ENCODE results near the gene ADCY3.

ADCY3 gene

GRCh38 chr2:24924266-24924665 is 4.2 kb upstream of the ADCY3 start:
- no peak overlapping the region for H3K4me3 ChIP-seq (ENCODE audit: low read length, poor library complexity, severe bottlenecking)
- no peaks in the 10 kb centered on the region for H3K27me3 ChIP-seq (ENCODE audit: insufficient read depth, low read length, poor library complexity, severe bottlenecking)
- no peaks in the 10 kb centered on the region for H3K9me3 ChIP-seq (ENCODE audit: insufficient read depth, low read depth, low read length)
- no peak for TF ChIP-seq CTCF (conservative IDR thresholded peaks at IDR 0.05; ENCODE audit: low read length)
- no peak for TF ChIP-seq EZH2phosphoT487 (IDR thresholded peaks at IDR 0.05; ENCODE audit: borderline replicate concordance)
- H3F3A ChIP-seq (ENCODE audit: low read depth), result no peaks in the 10 kb centered on the region; the same call in 1 of the 2 replicates
- no peak overlapping the region for H3K4me2 ChIP-seq (ENCODE audit: low read depth, low read length, poor library complexity, severe bottlenecking)
- no peaks in the 10 kb centered on the region for H4K20me1 ChIP-seq (ENCODE audit: insufficient read depth, low read length, poor library complexity, severe bottlenecking)
- no peaks in the 10 kb centered on the region for H3K9me2 ChIP-seq (replicated peaks; ENCODE audit: low read depth, low read length)
- peaks cover 3% of the 10 kb centered on the region for H3K4me1 ChIP-seq (ENCODE audit: insufficient read depth, low read length, poor library complexity, severe bottlenecking)
- peaks cover 4% of the 10 kb centered on the region for H3K79me2 ChIP-seq (ENCODE audit: insufficient read depth, low read length)
- H3K9ac ChIP-seq (ENCODE audit: low read depth, low read length, poor library complexity, severe bottlenecking), result no peak overlapping the region
- no peaks in the 10 kb centered on the region for H3K36me3 ChIP-seq (ENCODE audit: insufficient read depth, low read length)
- H2AFZ ChIP-seq (ENCODE audit: low read length), result no peak overlapping the region

- H3K4me2 ChIP-seq (ENCODE audit: low read depth, low read length, poor library complexity, severe bottlenecking), result no peak overlapping the region
Measured at GRCh38 chr2:24923106-24923505, 3.1 kb upstream of the ADCY3 start.

GRCh38 chr2:24922556-24922955 is 2.5 kb upstream of the ADCY3 start:
- H3K9me3 ChIP-seq (ENCODE audit: insufficient read depth, low read depth, low read length), result no peaks in the 10 kb centered on the region
- no peaks in the 10 kb centered on the region for H3K27me3 ChIP-seq (ENCODE audit: insufficient read depth, low read length, poor library complexity, severe bottlenecking)
- H3F3A ChIP-seq (ENCODE audit: low read depth), result no peaks in the 10 kb centered on the region; the same call in 1 of the 2 replicates
- no peaks in the 10 kb centered on the region for H3K36me3 ChIP-seq (ENCODE audit: insufficient read depth, low read length)
- no peak overlapping the region for H3K4me3 ChIP-seq (ENCODE audit: low read length, poor library complexity, severe bottlenecking)
- no peak for TF ChIP-seq CTCF (conservative IDR thresholded peaks at IDR 0.05; ENCODE audit: low read length)
- no peak for TF ChIP-seq EZH2phosphoT487 (IDR thresholded peaks at IDR 0.05; ENCODE audit: borderline replicate concordance)
- no peak overlapping the region for H3K9ac ChIP-seq (ENCODE audit: low read depth, low read length, poor library complexity, severe bottlenecking)
- H4K20me1 ChIP-seq (ENCODE audit: insufficient read depth, low read length, poor library complexity, severe bottlenecking), result peaks cover 14% of the 10 kb centered on the region
- peaks cover 18% of the 10 kb centered on the region for H3K4me1 ChIP-seq (ENCODE audit: insufficient read depth, low read length, poor library complexity, severe bottlenecking)
- H2AFZ ChIP-seq (ENCODE audit: low read length), result no peak overlapping the region
- no peaks in the 10 kb centered on the region for H3K9me2 ChIP-seq (replicated peaks; ENCODE audit: low read depth, low read length)
- H3K79me2 ChIP-seq (ENCODE audit: insufficient read depth, low read length), result peaks cover 20% of the 10 kb centered on the region
- no peak overlapping the region for H3K4me2 ChIP-seq (ENCODE audit: low read depth, low read length, poor library complexity, severe bottlenecking)

More at GRCh38 chr2:24923106-24923505, 3.1 kb upstream of the ADCY3 start:
- Histone ChIP-seq H3K36me3 (ENCODE audit: insufficient read depth, low read length) (no peaks in the 10 kb centered on the region), H3K4me1 (ENCODE audit: insufficient read depth, low read length, poor library complexity, severe bottlenecking) (peaks cover 13% of the 10 kb centered on the region), H3K9ac (ENCODE audit: low read depth, low read length, poor library complexity, severe bottlenecking) (no peak overlapping the region), H4K20me1 (ENCODE audit: insufficient read depth, low read length, poor library complexity, severe bottlenecking) (peaks cover 9% of the 10 kb centered on the region), H3K4me3 (ENCODE audit: low read length, poor library complexity, severe bottlenecking) (no peak overlapping the region), H3K9me2 (replicated peaks; ENCODE audit: low read depth, low read length) (no peaks in the 10 kb centered on the region), H3K9me3 (ENCODE audit: insufficient read depth, low read depth, low read length) (no peaks in the 10 kb centered on the region), H3F3A (ENCODE audit: low read depth) (no peaks in the 10 kb centered on the region; the same call in 1 of the 2 replicates), H3K27me3 (ENCODE audit: insufficient read depth, low read length, poor library complexity, severe bottlenecking) (no peaks in the 10 kb centered on the region), H2AFZ (ENCODE audit: low read length) (no peak overlapping the region), H3K79me2 (ENCODE audit: insufficient read depth, low read length) (peaks cover 14% of the 10 kb centered on the region)
- TF ChIP-seq CTCF (conservative IDR thresholded peaks at IDR 0.05; ENCODE audit: low read length), result no peak
- TF ChIP-seq EZH2phosphoT487 (IDR thresholded peaks at IDR 0.05; ENCODE audit: borderline replicate concordance), result no peak

All from Loucy (cell line).